HepG2 (cell line): ENCODE data around the gene RSRC2. TPM values are rescaled to one million over a fixed set of nuclear protein-coding genes. Genes with fewer than 3 reads are reported as not detected.

Experiments
- CBX2 ChIP-seq, 2 experiments: fragments of 200-600 bp in 1 of 2; sonication (generic); formaldehyde crosslinking in 1 of 2; IDR thresholded peaks; 2 replicates each; pipeline versions ENCODE4 v1.7.0 to v1.8.1; 2018 to 2022; ENCODE audit warnings: low read depth in 2 of 2, low read length in 1 of 2, mild to moderate bottlenecking in 1 of 2, missing genetic modification reagents in 1 of 2
- CBX5 ChIP-seq: sonication (generic); formaldehyde crosslinking; IDR thresholded peaks from 2 replicates; pipeline ENCODE4 v1.4.0; 2020; ENCODE audit warnings: missing genetic modification reagents, borderline replicate concordance
- CCAR2 ChIP-seq: fragments of 200-400 bp; formaldehyde crosslinking; optimal IDR thresholded peaks from 2 replicates; pipeline ENCODE3; 2018; ENCODE audit warnings: low read depth, mild to moderate bottlenecking, low read length, moderate library complexity
- CEBPG ChIP-seq: IDR thresholded peaks from 2 replicates; pipeline ENCODE4 v1.6.1; 2016
- ETV5 ChIP-seq: IDR thresholded peaks from 2 replicates; pipeline ENCODE4 v1.6.1; 2018; ENCODE audit warnings: missing biosample characterization, missing genetic modification reagents, inconsistent platforms, borderline replicate concordance
- FIP1L1 ChIP-seq: fragments of 200-400 bp; formaldehyde crosslinking; IDR thresholded peaks from 2 replicates; pipeline ENCODE4 v1.6.1; 2018; ENCODE audit warnings: low read depth, mild to moderate bottlenecking, low read length, moderate library complexity, borderline replicate concordance; ENCODE audit not compliant: insufficient read depth
- FOXC1 ChIP-seq: sonication (generic); formaldehyde crosslinking; IDR thresholded peaks from 2 replicates; pipeline ENCODE4 v1.8.0; 2022; ENCODE audit warnings: mild to moderate bottlenecking, missing genetic modification reagents, borderline replicate concordance
- FOXO1 ChIP-seq: sonication (generic); formaldehyde crosslinking; IDR thresholded peaks from 2 replicates; pipeline ENCODE4 v1.4.0; 2020; ENCODE audit warnings: missing genetic modification reagents
- GABPB1 ChIP-seq: IDR thresholded peaks from 2 replicates; pipeline ENCODE4 v1.6.1; 2016; ENCODE audit warnings: mild to moderate bottlenecking, missing genetic modification reagents, moderate library complexity, missing compliant biosample characterization
- GRHL1 ChIP-seq: sonication (generic); formaldehyde crosslinking; conservative IDR thresholded peaks from 2 replicates; pipeline ENCODE4 v1.8.0; 2022; ENCODE audit warnings: missing genetic modification reagents
- KAT2B ChIP-seq: fragments of 150-350 bp; IDR thresholded peaks from 2 replicates; pipeline ENCODE4 v1.6.1; 2014; ENCODE audit warnings: low read depth, low read length, borderline replicate concordance
- KLF6 ChIP-seq: IDR thresholded peaks from 2 replicates; pipeline ENCODE4 v1.8.0; 2016; ENCODE audit warnings: missing biosample characterization, missing genetic modification reagents
- MTA3 ChIP-seq: sonication (generic); formaldehyde crosslinking; IDR thresholded peaks from 2 replicates; pipeline ENCODE4 v1.4.0; 2020; ENCODE audit warnings: missing genetic modification reagents
- NR2F2 ChIP-seq: IDR thresholded peaks from 2 replicates; pipeline ENCODE4 v1.6.1; 2012; ENCODE audit warnings: low read depth, inconsistent platforms, borderline replicate concordance
- SP2 ChIP-seq: sonication (generic); formaldehyde crosslinking; IDR thresholded peaks from 2 replicates; pipeline ENCODE4 v1.5.1; 2020; ENCODE audit warnings: mild to moderate bottlenecking, missing genetic modification reagents
- ZFP36L2 ChIP-seq: sonication (generic); formaldehyde crosslinking; IDR thresholded peaks from 2 replicates; pipeline ENCODE4 v1.4.0; 2020; ENCODE audit warnings: missing genetic modification reagents
- ZNF350 ChIP-seq: sonication (generic); formaldehyde crosslinking; IDR thresholded peaks from 2 replicates; pipeline ENCODE4 v1.4.0; 2020; ENCODE audit warnings: mild to moderate bottlenecking, low read depth, missing genetic modification reagents, borderline replicate concordance
- ZNF687 ChIP-seq: sonication (generic); formaldehyde crosslinking; IDR thresholded peaks from 2 replicates; pipeline ENCODE4 v1.5.1; 2020; ENCODE audit warnings: mild to moderate bottlenecking, missing genetic modification reagents, moderate library complexity
- ZNF746 ChIP-seq: sonication (generic); formaldehyde crosslinking; IDR thresholded peaks from 2 replicates; pipeline ENCODE4 v1.8.0; 2022; ENCODE audit warnings: mild to moderate bottlenecking, missing genetic modification reagents
- ZNF879 ChIP-seq: sonication (generic); formaldehyde crosslinking; IDR thresholded peaks from 2 replicates; pipeline ENCODE4 v1.8.1; 2023; ENCODE audit warnings: missing genetic modification reagents
- polyA plus RNA-seq, 8 experiments: library from polyadenylated mRNA; depleted of rRNA in 3 of 8; stranded (reverse) in 7 of 8; unstranded in 1 of 8; fragments of >200 nt; fragmentation: Illumina TruSeq in 4 of 8; extraction: Trizol in 4 of 8; gene quantifications; 2 replicates each; pipeline versions ENCODE4 v1.2.1 to v1.2.3, GENCODE V29; 2011 to 2016; ENCODE audit warnings: low read depth in 4 of 8, missing spikeins in 1 of 8, mixed read lengths in 1 of 8; ENCODE audit not compliant: insufficient read depth in 1 of 8
- total RNA-seq, 5 experiments: library from RNA; depleted of rRNA; stranded (reverse); fragments of >200 nt; fragmentation: Illumina TruSeq; extraction: Trizol; gene quantifications; 2 replicates each; pipeline ENCODE4 v1.2.3, GENCODE V29; 2016; ENCODE audit warnings: low read depth in 1 of 5
- TF ChIP-seq, protein P1 (sequence below): sonication (generic); formaldehyde crosslinking; IDR thresholded peaks from 2 replicates; pipeline ENCODE4 v1.4.0; 2020; ENCODE audit warnings: mild to moderate bottlenecking, missing genetic modification reagents, borderline replicate concordance
- TF ChIP-seq, protein P2 (sequence below): sonication (generic); formaldehyde crosslinking; IDR thresholded peaks from 2 replicates; pipeline ENCODE4 v1.5.0; 2020; ENCODE audit warnings: mild to moderate bottlenecking, missing genetic modification reagents

The RSRC2 gene
- total and polyA plus RNA-seq, 2 of the 13 experiments (the other 11 are each of a cell fraction or from before 2014, with no cell fraction given), result 31.4 to 77.8 TPM

DNA sequence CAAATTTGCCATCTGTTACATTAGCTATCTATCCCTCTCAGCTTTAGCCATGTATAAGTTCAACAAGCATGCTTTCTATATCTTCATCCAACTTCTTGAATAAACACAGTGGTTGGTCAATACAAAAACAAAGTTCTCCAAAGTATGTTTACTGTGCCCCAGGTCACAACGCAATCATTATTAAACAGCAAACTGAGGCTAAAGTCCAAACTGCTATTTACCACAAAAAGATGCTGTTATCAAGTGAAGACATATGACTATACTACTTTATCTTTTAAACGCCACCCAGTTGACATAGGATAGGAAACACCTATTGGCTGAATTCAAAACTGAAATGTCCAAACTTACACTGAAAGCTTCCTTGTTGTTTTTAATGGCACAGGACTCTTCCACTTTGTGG lies 37.7 kb downstream of the RSRC2 start (continued):
- TF ChIP-seq GRHL1 (CRISPR knock-in tag), result no peak
- no peak for TF ChIP-seq SP2 (CRISPR knock-in tag)
- no peak for TF ChIP-seq FIP1L1
- TF ChIP-seq KAT2B, result no peak
- TF ChIP-seq, protein P1, sequence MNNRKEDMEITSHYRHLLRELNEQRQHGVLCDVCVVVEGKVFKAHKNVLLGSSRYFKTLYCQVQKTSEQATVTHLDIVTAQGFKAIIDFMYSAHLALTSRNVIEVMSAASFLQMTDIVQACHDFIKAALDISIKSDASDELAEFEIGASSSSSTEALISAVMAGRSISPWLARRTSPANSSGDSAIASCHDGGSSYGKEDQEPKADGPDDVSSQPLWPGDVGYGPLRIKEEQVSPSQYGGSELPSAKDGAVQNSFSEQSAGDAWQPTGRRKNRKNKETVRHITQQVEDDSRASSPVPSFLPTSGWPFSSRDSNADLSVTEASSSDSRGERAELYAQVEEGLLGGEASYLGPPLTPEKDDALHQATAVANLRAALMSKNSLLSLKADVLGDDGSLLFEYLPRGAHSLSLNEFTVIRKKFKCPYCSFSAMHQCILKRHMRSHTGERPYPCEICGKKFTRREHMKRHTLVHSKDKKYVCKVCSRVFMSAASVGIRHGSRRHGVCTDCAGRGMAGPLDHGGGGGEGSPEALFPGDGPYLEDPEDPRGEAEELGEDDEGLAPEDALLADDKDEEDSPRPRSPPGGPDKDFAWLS (CRISPR knock-in tag), result no peak
- TF ChIP-seq FOXC1 (CRISPR knock-in tag), result no peak
- peak; percentile 95 for TF ChIP-seq FOXO1 (CRISPR knock-in tag)
- peak; percentile 94 for TF ChIP-seq NR2F2
- TF ChIP-seq GABPB1, result 0 out of 2 replicates have a peak, but pooled peaks have one; percentile 24
- TF ChIP-seq ZNF879, result no peak
- no peak for TF ChIP-seq CBX5 (CRISPR knock-in tag)
- TF ChIP-seq CCAR2, result no peak
- TF ChIP-seq, protein P2, sequence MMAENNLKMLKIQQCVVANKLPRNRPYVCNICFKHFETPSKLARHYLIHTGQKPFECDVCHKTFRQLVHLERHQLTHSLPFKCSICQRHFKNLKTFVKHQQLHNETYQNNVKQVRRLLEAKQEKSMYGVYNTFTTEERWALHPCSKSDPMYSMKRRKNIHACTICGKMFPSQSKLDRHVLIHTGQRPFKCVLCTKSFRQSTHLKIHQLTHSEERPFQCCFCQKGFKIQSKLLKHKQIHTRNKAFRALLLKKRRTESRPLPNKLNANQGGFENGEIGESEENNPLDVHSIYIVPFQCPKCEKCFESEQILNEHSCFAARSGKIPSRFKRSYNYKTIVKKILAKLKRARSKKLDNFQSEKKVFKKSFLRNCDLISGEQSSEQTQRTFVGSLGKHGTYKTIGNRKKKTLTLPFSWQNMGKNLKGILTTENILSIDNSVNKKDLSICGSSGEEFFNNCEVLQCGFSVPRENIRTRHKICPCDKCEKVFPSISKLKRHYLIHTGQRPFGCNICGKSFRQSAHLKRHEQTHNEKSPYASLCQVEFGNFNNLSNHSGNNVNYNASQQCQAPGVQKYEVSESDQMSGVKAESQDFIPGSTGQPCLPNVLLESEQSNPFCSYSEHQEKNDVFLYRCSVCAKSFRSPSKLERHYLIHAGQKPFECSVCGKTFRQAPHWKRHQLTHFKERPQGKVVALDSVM, result peak; percentile 60; the same call in 1 of the 2 replicates
- TF ChIP-seq ETV5 (CRISPR knock-in tag), result no peak
- TF ChIP-seq ZFP36L2 (CRISPR knock-in tag), result no peak
- no peak for TF ChIP-seq MTA3 (CRISPR knock-in tag)
- no peak for TF ChIP-seq ZNF687 (CRISPR knock-in tag)
- TF ChIP-seq ZNF746 (CRISPR knock-in tag), result no peak
- no peak for TF ChIP-seq ZNF350 (CRISPR knock-in tag)
- peak; percentile 65; the same call in 1 of the 2 replicates for TF ChIP-seq KLF6 (CRISPR knock-in tag)
- TF ChIP-seq CEBPG (CRISPR knock-in tag), result peak; percentile 87
- no peak for TF ChIP-seq CBX2 (IDR thresholded peaks at IDR 0.05; ENCODE audit: low read depth, low read length)
- TF ChIP-seq CBX2 (CRISPR knock-in tag; IDR thresholded peaks at IDR 0.05; ENCODE audit: low read depth), result no peak
